GM12878 (cell line): ENCODE data around the gene ADAR. TPM values are rescaled to one million over a fixed set of nuclear protein-coding genes. Genes with fewer than 3 reads are reported as not detected.

Source experiments
- DPF2 ChIP-seq: fragments of 450-650 bp; IDR thresholded peaks from 2 replicates; pipeline ENCODE4 v1.6.1; 2017; ENCODE audit warnings: mild to moderate bottlenecking
- E2F4 ChIP-seq: IDR thresholded peaks from 2 replicates; pipeline ENCODE4 v1.6.1; 2012; ENCODE audit warnings: low read depth, low read length, improper control_type of control experiment
- EP300 ChIP-seq, 2 experiments: fragments of 150-350 bp in 1 of 2; IDR thresholded peaks; 2 replicates each; pipeline ENCODE4 v1.6.1; 2011 to 2012; ENCODE audit warnings: low read depth in 2 of 2, low read length in 2 of 2, borderline replicate concordance in 1 of 2, improper control_type of control experiment in 1 of 2, inconsistent platforms in 1 of 2; ENCODE audit not compliant: control insufficient read depth in 1 of 2
- ETV6 ChIP-seq, 2 experiments: fragments of 450-650 bp in 1 of 2; IDR thresholded peaks in 1 of 2; conservative IDR thresholded peaks in 1 of 2; 2 replicates each; pipeline ENCODE4 v1.6.1; 2014; ENCODE audit warnings: antibody characterized with exemption in 1 of 2, borderline replicate concordance in 1 of 2, low read depth in 1 of 2, mild to moderate bottlenecking in 1 of 2, moderate library complexity in 1 of 2
- GABPA ChIP-seq: IDR thresholded peaks from 2 replicates; pipeline ENCODE4 v1.6.1; 2014; ENCODE audit warnings: antibody characterized with exemption, low read depth, mild to moderate bottlenecking, inconsistent platforms
- KLF5 ChIP-seq: fragments of 450-650 bp; IDR thresholded peaks from 2 replicates; pipeline ENCODE4 v1.6.1; 2014; ENCODE audit warnings: mild to moderate bottlenecking; ENCODE audit not compliant: partially characterized antibody
- MLLT1 ChIP-seq: fragments of 450-650 bp; IDR thresholded peaks from 2 replicates; pipeline ENCODE4 v1.6.1; 2016; ENCODE audit warnings: mild to moderate bottlenecking
- SIN3A ChIP-seq: IDR thresholded peaks from 2 replicates; pipeline ENCODE4 v1.6.1; 2012; ENCODE audit warnings: low read depth, low read length, improper control_type of control experiment
- SKIL ChIP-seq: fragments of 450-650 bp; IDR thresholded peaks from 2 replicates; pipeline ENCODE4 v1.6.1; 2017; ENCODE audit warnings: mild to moderate bottlenecking, low read depth, inconsistent platforms; ENCODE audit not compliant: poor library complexity, severe bottlenecking
- SMAD5 ChIP-seq: IDR thresholded peaks from 2 replicates; pipeline ENCODE4 v1.6.1; 2016; ENCODE audit warnings: antibody characterized with exemption, low read depth
- SREBF2 ChIP-seq: IDR thresholded peaks from 2 replicates; pipeline ENCODE4 v1.6.1; 2012; ENCODE audit warnings: mild to moderate bottlenecking, low read length
- USF2 ChIP-seq: IDR thresholded peaks from 2 replicates; pipeline ENCODE4 v1.6.1; 2011; ENCODE audit warnings: low read depth, low read length, improper control_type of control experiment, borderline replicate concordance
- WRNIP1 ChIP-seq: IDR thresholded peaks from 2 replicates; pipeline ENCODE4 v1.6.1; 2011; ENCODE audit warnings: low read depth, low read length, improper control_type of control experiment, borderline replicate concordance
- ZBED1 ChIP-seq: IDR thresholded peaks from 2 replicates; pipeline ENCODE4 v1.6.1; 2016; ENCODE audit warnings: borderline replicate concordance
- ZBTB4 ChIP-seq: fragments of 450-650 bp; formaldehyde crosslinking; IDR thresholded peaks from 2 replicates; pipeline ENCODE4 v1.4.0; 2022; ENCODE audit warnings: mild to moderate bottlenecking, moderate library complexity
- ZNF24 ChIP-seq: fragments of 450-650 bp; IDR thresholded peaks from 2 replicates; pipeline ENCODE4 v1.6.1; 2017; ENCODE audit warnings: antibody characterized with exemption, mild to moderate bottlenecking
- polyA plus RNA-seq, 11 experiments: library from polyadenylated mRNA; depleted of rRNA in 4 of 11; unstranded in 6 of 11; stranded (reverse) in 5 of 11; fragments of >200 nt; fragmentation: Nextera tagmentation in 4 of 11; fragmentation: Illumina TruSeq in 1 of 11; extraction: Ambion mirVana in 4 of 11; extraction: Trizol in 1 of 11; gene quantifications; 1 replicate in 1 of 11; 2 replicates in 10 of 11; pipeline versions ENCODE4 v1.2.1 to v1.2.3, GENCODE V29; 2011 to 2016; ENCODE audit warnings: inconsistent platforms in 2 of 11, missing spikeins in 2 of 11, low read depth in 1 of 11
- total RNA-seq, 4 experiments: library from RNA; depleted of rRNA in 3 of 4; stranded (reverse); fragments of >200 nt in 3 of 4; fragmentation: Illumina TruSeq in 1 of 4; extraction: Trizol in 1 of 4; gene quantifications; 2 replicates each; pipeline versions ENCODE4 v1.2.1 to v1.2.3, GENCODE V29; 2013 to 2021

The ADAR gene
- total and polyA plus RNA-seq, 10 of the 15 experiments (the other 5 are each of a cell fraction or from before 2014, with no cell fraction given) = 55.5 to 413 (median 176) TPM

DNA sequence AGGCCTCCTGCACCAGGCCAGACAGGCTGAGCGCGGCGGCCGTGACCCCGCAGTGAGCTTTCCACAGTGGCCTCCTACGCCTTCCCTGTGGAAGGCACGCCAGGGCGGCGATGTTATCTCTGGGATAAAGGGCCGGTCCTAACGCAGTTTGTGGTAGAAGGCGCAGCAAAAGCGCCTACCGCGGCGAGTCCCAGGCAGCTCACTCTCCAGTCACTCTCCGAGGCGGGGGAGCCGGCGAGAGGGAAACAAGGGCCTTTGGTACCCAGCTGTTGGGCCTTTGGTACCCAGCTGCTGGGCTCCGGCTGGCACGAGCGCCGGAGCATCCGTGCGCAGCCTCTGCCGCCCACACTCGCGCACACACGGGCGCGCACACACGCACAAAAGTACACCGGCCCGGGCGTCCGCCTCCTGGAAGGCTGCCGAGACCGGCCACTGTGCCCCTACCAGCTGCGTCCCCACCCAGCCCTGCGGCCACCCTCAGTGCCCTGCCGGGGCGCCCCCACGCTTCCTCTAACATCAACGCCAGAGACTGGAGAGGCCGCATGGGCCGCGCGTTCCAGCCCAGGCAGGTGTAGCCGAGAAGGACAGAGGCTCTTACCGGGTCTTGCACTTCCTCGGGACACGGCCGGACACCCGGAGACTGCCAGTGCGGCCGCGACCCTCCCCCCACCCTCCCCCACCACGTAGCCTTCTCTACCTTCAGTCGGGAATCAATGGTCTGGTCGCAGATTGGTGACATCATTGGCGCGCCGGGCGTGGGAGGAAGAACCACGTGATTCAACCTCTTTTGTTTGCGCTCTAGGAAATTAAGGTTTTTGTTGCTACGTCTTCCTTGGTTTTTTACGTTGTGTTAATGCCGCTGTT lies 19.5 kb upstream of the ADAR start (continued):
- no peak for TF ChIP-seq ETV6 (conservative IDR thresholded peaks at IDR 0.05 in 1 of 2, IDR thresholded peaks at IDR 0.05 in 1 of 2; ENCODE audit: borderline replicate concordance in 1 of 2, low read depth in 1 of 2)
- peak; percentile 79 for TF ChIP-seq SMAD5
- TF ChIP-seq E2F4 = no peak
- TF ChIP-seq MLLT1 = peak; percentile 87
- TF ChIP-seq SIN3A = peak; percentile 87; the same call in 1 of the 2 replicates
- TF ChIP-seq WRNIP1 = no peak
- no peak for TF ChIP-seq SKIL
- TF ChIP-seq DPF2 = peak; percentile 37; the same call in 1 of the 2 replicates
- no peak for TF ChIP-seq KLF5
- no peak for TF ChIP-seq ZBTB4 (CRISPR knock-in tag)
- no peak for TF ChIP-seq SREBF2
- TF ChIP-seq USF2 = peak; percentile 90
- TF ChIP-seq ZNF24 = no peak
- TF ChIP-seq ZBED1 = no peak
- TF ChIP-seq GABPA = no peak
- TF ChIP-seq EP300 (IDR thresholded peaks at IDR 0.05; ENCODE audit: borderline replicate concordance in 1 of 2, control insufficient read depth in 1 of 2, low read depth in 2 of 2, low read length in 2 of 2) = peak in 1 of 2 experiments; percentile 15; a peak in 1 of 4 replicates
